ENCODE measurements around the gene FIG4. TPM values are rescaled to one million over a fixed set of nuclear protein-coding genes. Genes with fewer than 3 reads are reported as not detected.

Gene FIG4
- total and polyA plus RNA-seq, 4 donors: 10.8 to 20.4 (median 15.5) TPM

- Histone ChIP-seq H3K9me3 (ENCODE audit: control insufficient read depth in 4 of 4, insufficient read depth in 3 of 4, low read length in 3 of 4) (no peaks in the 10 kb centered on the region), H3K9ac (ENCODE audit: insufficient read depth in 1 of 2, low read length in 2 of 2) (no peak overlapping the region), H3K27ac (ENCODE audit: low read depth in 1 of 2, low read length in 1 of 2) (no peak overlapping the region), H3K4me1 (ENCODE audit: control insufficient read depth in 5 of 5, insufficient read depth in 5 of 5, low read length in 5 of 5) (peaks cover 0 to 10% (median 2%) of the 10 kb centered on the region in 5 donors), H3K27me3 (ENCODE audit: control insufficient read depth in 3 of 3, insufficient read depth in 3 of 3, low read length in 2 of 3) (no peaks in the 10 kb centered on the region), H3K4me3 (no peak overlapping the region), H3K36me3 (ENCODE audit: control insufficient read depth in 4 of 4, insufficient read depth in 4 of 4, low read length in 4 of 4) (peaks cover 0 to 14% (median 4%) of the 10 kb centered on the region in 4 donors)
- no peak for DNase-seq
- WGBS, 2 donors: 95 to 97% methylated on average over 5 of the region's 5 CpGs
- TF ChIP-seq, protein P1, sequence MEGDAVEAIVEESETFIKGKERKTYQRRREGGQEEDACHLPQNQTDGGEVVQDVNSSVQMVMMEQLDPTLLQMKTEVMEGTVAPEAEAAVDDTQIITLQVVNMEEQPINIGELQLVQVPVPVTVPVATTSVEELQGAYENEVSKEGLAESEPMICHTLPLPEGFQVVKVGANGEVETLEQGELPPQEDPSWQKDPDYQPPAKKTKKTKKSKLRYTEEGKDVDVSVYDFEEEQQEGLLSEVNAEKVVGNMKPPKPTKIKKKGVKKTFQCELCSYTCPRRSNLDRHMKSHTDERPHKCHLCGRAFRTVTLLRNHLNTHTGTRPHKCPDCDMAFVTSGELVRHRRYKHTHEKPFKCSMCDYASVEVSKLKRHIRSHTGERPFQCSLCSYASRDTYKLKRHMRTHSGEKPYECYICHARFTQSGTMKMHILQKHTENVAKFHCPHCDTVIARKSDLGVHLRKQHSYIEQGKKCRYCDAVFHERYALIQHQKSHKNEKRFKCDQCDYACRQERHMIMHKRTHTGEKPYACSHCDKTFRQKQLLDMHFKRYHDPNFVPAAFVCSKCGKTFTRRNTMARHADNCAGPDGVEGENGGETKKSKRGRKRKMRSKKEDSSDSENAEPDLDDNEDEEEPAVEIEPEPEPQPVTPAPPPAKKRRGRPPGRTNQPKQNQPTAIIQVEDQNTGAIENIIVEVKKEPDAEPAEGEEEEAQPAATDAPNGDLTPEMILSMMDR (IDR thresholded peaks at IDR 0.05; ENCODE audit: control extremely low read depth, extremely low read depth): no peak
- no peak for ATAC-seq (ENCODE audit: insufficient read depth, low FRiP score)
Observed at GRCh38 chr6:109799129-109799528, 108.0 kb downstream of the FIG4 start.

- H3K9me3 ChIP-seq (ENCODE audit: control insufficient read depth in 4 of 4, insufficient read depth in 3 of 4, low read length in 3 of 4): no peaks in the 10 kb centered on the region
- no peak overlapping the region for H3K4me3 ChIP-seq
- peaks cover 0 to 6% (median 0%) of the 10 kb centered on the region in 5 donors for H3K4me1 ChIP-seq (ENCODE audit: control insufficient read depth in 5 of 5, insufficient read depth in 5 of 5, low read length in 5 of 5)
- no peak overlapping the region for H3K27ac ChIP-seq (ENCODE audit: low read depth in 1 of 2, low read length in 1 of 2)
- DNase-seq (no peak), ATAC-seq (ENCODE audit: insufficient read depth, low FRiP score) (no peak)
- TF ChIP-seq, protein P1 (IDR thresholded peaks at IDR 0.05; ENCODE audit: control extremely low read depth, extremely low read depth): no peak
- H3K27me3 ChIP-seq (ENCODE audit: control insufficient read depth in 3 of 3, insufficient read depth in 3 of 3, low read length in 2 of 3): no peaks in the 10 kb centered on the region
- peaks cover 0 to 14% (median 4%) of the 10 kb centered on the region in 4 donors for H3K36me3 ChIP-seq (ENCODE audit: control insufficient read depth in 4 of 4, insufficient read depth in 4 of 4, low read length in 4 of 4)
- whole genome bisulfite sequencing, 2 donors: 88 to 90% methylated on average over 3 of the region's 3 CpGs
- H3K9ac ChIP-seq (ENCODE audit: insufficient read depth in 1 of 2, low read length in 2 of 2): no peak overlapping the region
Observed at GRCh38 chr6:109799664-109800063, 108.6 kb downstream of the FIG4 start.

DNA sequence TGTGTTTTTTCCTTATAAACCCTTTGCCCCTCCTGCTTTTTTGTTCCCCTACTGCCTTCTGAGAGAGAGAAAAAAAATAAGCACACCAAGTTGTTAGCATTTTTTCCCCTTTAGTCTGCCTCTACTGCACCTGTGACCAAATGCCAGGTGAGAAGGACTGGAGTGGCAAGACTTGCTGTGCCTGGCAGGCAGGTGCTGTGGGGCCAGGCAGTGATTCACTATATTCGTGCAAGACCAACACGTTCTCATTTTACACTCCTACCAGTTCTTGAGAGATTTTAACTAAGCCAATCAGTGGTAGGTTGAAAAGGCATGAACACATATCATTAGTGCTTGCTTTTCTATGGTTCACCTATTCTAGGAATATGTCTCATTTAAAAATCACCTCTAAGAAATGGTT lies 109.7 kb downstream of the FIG4 start:
- Histone ChIP-seq H3K27ac (ENCODE audit: low read depth in 1 of 2, low read length in 1 of 2) (no peak overlapping the region), H3K27me3 (ENCODE audit: control insufficient read depth in 3 of 3, insufficient read depth in 3 of 3, low read length in 2 of 3) (no peaks in the 10 kb centered on the region), H3K36me3 (ENCODE audit: control insufficient read depth in 4 of 4, insufficient read depth in 4 of 4, low read length in 4 of 4) (peaks cover 0 to 14% (median 4%) of the 10 kb centered on the region in 4 donors), H3K4me3 (no peak overlapping the region), H3K9me3 (ENCODE audit: control insufficient read depth in 4 of 4, insufficient read depth in 3 of 4, low read length in 3 of 4) (no peaks in the 10 kb centered on the region), H3K9ac (ENCODE audit: insufficient read depth in 1 of 2, low read length in 2 of 2) (no peak overlapping the region), H3K4me1 (ENCODE audit: control insufficient read depth in 5 of 5, insufficient read depth in 5 of 5, low read length in 5 of 5) (peaks cover 0 to 5% (median 0%) of the 10 kb centered on the region in 5 donors)
- ATAC-seq (ENCODE audit: insufficient read depth, low FRiP score) (no peak), DNase-seq (no peak)
- TF ChIP-seq, protein P1 (IDR thresholded peaks at IDR 0.05; ENCODE audit: control extremely low read depth, extremely low read depth): no peak
- 90 to 96% methylated on average over 2 of the region's 2 CpGs for WGBS, 2 donors

GRCh38 chr6:109801794-109802193 lies 110.7 kb downstream of the FIG4 start:
- no peak for ATAC-seq (ENCODE audit: insufficient read depth, low FRiP score)

More at GRCh38 chr6:109801794-109802193, 110.7 kb downstream of the FIG4 start:
- TF ChIP-seq, protein P1 (IDR thresholded peaks at IDR 0.05; ENCODE audit: control extremely low read depth, extremely low read depth): no peak
- Histone ChIP-seq H3K9ac (ENCODE audit: insufficient read depth in 1 of 2, low read length in 2 of 2) (no peak overlapping the region), H3K27ac (ENCODE audit: low read depth in 1 of 2, low read length in 1 of 2) (no peak overlapping the region), H3K4me1 (ENCODE audit: control insufficient read depth in 5 of 5, insufficient read depth in 5 of 5, low read length in 5 of 5) (no peaks in the 10 kb centered on the region), H3K9me3 (ENCODE audit: control insufficient read depth in 4 of 4, insufficient read depth in 3 of 4, low read length in 3 of 4) (no peaks in the 10 kb centered on the region), H3K27me3 (ENCODE audit: control insufficient read depth in 3 of 3, insufficient read depth in 3 of 3, low read length in 2 of 3) (no peaks in the 10 kb centered on the region), H3K4me3 (no peak overlapping the region), H3K36me3 (ENCODE audit: control insufficient read depth in 4 of 4, insufficient read depth in 4 of 4, low read length in 4 of 4) (peaks cover 0 to 16% (median 4%) of the 10 kb centered on the region in 4 donors)
- no peak for DNase-seq
- 91 to 93% methylated on average over 2 of the region's 2 CpGs for WGBS, 2 donors

Data from lung (tissue), 12 donors.